Esophagus muscularis mucosa (tissue), 3 donors: ENCODE results near the gene WWOX.

Experiments used
- CTCF ChIP-seq, 3 experiments: fragments of 200-600 bp in 2 of 3; fragments of 450-650 bp in 1 of 3; sonication (generic) in 2 of 3; IDR thresholded peaks; one replicate each; pipeline ENCODE4 v1.5.1; 2017 to 2019; ENCODE audit warnings: antibody characterized with exemption in 3 of 3, mild to moderate bottlenecking in 2 of 3, moderate library complexity in 1 of 3
- POLR2A ChIP-seq: fragments of 450-650 bp; IDR thresholded peaks from one replicate; pipeline ENCODE4 v1.6.1; 2017; ENCODE audit warnings: antibody characterized with exemption, moderate library complexity, mild to moderate bottlenecking, low read depth
- POLR2AphosphoS5 ChIP-seq, 2 donors: sonication (generic); formaldehyde crosslinking; IDR thresholded peaks; one replicate each; pipeline ENCODE4 v1.6.1; 2017; ENCODE audit warnings: antibody characterized with exemption in 2 of 2

DNA sequence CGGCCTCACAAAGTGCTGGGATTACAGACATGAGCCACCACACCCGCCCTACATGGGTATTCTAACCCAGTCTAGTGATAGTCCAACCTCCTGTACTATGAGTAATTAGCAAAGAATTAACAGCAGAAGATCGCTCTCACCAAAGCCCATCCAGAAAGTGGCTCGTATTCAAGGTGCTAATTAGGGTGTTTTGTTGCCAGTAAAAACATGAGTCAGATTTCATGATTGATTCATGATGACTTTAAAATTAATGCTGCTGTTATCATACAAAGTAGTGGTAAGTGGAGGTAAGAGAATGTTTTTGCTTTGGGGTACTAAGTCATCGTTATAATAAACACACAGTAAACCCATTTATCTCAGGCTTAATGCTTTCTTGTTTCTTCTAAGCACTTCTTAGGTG is 428.8 kb downstream of the WWOX start:
- TF ChIP-seq CTCF (IDR thresholded peaks at IDR 0.05) (no peak), POLR2A (no peak), POLR2AphosphoS5 (IDR thresholded peaks at IDR 0.05) (no peak)
